Fibroblast of mammary gland (primary cell): ENCODE data around the gene MECR.

Experiments used
- DNase-seq: peaks from one replicate; pipeline ENCODE4 v3.0.0-alpha.2; 2010; ENCODE audit warnings: low read depth
- H3K4me3 ChIP-seq: 2 replicates; pipeline ENCODE4 v1.5.1; 2011; ENCODE audit warnings: low read depth, mild to moderate bottlenecking, low read length, moderate library complexity; ENCODE audit not compliant: control insufficient read depth
- TF ChIP-seq, protein P1 (sequence below): conservative IDR thresholded peaks from 2 replicates; pipeline ENCODE4 v1.5.1; 2011; ENCODE audit warnings: low read depth, low read length, inconsistent platforms; ENCODE audit not compliant: control insufficient read depth, insufficient read depth

MECR gene

DNA sequence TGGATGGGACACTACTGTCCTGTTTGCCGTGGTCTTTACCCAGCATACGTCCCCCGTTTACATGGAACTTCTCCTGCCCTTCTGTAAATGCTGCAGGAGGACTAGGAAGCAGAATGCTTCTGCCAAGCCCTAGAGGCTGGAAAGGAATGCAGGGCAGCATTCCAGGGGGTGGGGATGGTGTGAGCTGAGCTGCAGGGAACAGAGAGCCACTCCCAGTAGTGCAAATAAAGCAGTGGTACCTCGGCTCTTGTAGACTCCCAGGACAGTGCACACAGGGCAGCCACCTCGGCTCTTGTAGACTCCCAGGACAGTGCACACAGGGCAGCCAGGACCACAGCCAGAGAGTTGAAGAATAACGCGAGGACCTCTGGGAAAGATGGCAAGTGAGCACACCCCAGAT is 41.0 kb upstream of the MECR start:
- TF ChIP-seq, protein P1, sequence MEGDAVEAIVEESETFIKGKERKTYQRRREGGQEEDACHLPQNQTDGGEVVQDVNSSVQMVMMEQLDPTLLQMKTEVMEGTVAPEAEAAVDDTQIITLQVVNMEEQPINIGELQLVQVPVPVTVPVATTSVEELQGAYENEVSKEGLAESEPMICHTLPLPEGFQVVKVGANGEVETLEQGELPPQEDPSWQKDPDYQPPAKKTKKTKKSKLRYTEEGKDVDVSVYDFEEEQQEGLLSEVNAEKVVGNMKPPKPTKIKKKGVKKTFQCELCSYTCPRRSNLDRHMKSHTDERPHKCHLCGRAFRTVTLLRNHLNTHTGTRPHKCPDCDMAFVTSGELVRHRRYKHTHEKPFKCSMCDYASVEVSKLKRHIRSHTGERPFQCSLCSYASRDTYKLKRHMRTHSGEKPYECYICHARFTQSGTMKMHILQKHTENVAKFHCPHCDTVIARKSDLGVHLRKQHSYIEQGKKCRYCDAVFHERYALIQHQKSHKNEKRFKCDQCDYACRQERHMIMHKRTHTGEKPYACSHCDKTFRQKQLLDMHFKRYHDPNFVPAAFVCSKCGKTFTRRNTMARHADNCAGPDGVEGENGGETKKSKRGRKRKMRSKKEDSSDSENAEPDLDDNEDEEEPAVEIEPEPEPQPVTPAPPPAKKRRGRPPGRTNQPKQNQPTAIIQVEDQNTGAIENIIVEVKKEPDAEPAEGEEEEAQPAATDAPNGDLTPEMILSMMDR: no peak
- H3K4me3 ChIP-seq: no peak overlapping the region
- peak; percentile 43 for DNase-seq

DNA sequence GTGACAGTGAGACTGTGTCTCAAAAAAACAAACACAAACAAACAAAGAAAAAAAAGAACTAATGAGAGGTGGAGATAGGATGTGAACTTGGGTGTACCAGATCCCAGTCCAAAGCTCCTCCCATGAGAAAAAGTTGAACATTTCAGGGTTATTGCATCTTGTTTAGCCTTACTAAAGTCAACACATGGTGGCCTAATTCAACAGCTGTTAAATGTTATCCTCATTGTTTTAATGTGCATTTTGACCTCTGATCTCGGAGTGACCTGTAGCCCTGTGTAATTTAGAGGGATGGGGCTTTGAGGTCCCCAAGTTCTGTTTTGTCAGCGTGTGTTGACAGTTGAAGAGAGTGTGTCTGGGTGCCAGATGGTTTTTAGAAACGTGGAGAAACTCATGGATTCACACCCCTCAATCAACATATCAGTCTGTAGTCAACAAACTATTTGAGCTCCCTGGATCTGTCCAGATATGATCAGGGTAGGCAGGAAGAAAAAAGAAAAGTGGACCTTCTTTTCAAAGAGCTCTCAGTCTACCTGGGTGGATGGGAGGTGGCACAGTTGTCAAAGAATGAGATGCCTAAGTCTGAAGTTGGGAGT is 40.3 kb upstream of the MECR start:
- H3K4me3 ChIP-seq: no peak overlapping the region
- TF ChIP-seq, protein P1: no peak
- DNase-seq: no peak

DNA sequence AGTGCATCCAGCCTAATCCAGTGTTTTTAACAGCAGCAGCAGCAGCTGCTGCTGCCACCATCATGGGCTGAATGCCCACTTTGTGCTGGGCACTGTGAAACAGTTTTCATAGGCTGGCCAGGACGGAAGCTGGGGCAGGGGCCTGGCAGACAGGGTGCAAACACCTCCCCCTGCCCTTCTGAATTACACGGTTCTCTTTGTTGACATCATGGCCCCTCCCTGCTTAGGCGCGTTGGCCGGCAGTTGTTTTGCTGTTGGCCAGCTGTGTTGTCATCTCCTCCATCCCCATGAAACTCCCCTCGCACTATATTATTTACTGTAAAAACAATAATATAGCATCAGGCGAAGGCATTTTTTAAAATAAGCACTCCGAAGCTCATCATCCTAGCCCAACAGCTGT is 38.6 kb upstream of the MECR start:
- DNase-seq: no peak
- H3K4me3 ChIP-seq: no peak overlapping the region
- TF ChIP-seq, protein P1: no peak

DNA sequence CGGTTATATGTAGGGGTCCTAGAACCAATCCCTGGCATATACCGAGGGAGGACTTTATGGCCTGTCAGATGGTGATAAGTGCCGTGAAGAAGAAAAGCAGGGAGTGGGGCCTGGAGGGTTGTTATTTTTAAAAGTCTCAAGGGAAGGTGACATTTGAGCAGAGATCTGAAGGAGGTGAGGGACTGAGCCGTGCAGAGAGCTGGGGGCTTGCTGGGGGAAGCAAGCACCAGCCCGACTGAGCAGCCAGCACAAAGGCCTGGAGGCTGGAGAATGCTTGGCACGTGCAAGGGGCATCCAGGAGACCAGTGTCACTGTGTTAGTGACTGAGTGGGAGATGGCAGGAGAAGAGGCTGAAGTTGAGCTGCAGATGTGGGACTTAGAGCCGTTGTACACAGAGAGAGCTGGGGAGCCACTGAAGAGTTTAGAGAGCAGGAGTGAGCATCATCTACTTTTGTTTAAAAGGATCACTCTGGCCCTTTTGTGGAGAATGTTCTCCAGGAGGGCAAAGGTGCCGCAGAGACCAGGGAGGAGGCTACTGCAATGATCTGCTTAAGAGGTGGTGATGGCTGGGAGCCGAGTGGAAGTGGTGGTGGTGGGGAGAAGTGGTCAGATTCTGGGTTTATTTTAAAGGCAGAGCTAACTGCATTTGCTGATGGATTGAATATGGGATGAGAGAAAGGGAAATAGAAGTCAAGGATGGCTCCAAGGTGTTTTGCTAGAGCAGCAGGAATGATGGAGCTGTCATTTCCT is 36.8 kb upstream of the MECR start:
- no peak overlapping the region for H3K4me3 ChIP-seq
- DNase-seq: no peak
- TF ChIP-seq, protein P1: no peak

DNA sequence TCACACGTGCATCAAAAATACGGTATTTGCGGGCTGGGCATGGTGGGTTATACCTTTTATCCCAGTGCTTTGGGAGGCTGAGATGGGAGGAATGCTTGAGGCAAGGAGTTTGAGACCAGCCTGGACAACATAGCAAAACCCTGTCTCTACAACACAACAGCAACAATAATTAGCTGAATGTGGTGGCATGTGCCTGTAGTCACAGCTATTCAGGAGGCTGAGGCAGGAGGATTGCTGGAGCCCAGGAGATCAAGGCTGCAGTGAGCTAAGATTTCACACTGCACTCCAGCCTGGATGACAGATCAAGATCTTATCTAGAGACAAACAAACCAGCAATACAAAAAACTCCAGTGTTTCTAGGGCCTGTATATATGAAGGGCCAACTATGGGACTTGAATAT is 36.2 kb upstream of the MECR start:
- TF ChIP-seq, protein P1: no peak
- no peak overlapping the region for H3K4me3 ChIP-seq
- DNase-seq: no peak

DNA sequence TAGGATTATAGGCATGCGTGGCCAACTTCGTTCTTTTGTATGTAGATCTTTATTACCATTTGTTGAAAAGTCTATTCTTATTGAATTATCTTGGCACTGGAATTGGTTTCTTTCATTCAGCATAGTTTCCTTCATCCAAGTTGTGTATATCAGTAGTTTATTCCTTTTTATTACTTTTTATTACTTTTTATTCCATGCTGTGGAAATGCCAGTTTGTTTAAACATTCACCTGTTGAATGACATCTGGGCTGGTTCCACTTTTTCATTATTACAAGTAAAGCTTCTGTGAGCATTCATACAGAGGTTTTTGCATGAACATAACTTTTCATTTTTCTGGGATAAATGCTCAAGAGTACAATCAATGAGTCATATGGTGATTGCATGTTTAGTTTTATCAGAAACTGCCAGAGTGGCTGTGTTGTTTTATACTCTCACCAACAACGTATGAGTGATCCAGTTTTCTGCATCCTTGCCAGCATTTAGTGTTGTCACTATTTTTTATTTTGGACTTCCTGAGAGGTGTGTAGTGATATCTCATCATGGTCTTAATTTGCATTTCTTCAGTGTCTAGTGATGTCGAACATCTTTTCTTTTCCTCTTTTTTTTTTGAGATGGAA is 34.1 kb upstream of the MECR start:
- DNase-seq: peak; percentile 77
- TF ChIP-seq, protein P1: no peak
- H3K4me3 ChIP-seq: no peak overlapping the region

DNA sequence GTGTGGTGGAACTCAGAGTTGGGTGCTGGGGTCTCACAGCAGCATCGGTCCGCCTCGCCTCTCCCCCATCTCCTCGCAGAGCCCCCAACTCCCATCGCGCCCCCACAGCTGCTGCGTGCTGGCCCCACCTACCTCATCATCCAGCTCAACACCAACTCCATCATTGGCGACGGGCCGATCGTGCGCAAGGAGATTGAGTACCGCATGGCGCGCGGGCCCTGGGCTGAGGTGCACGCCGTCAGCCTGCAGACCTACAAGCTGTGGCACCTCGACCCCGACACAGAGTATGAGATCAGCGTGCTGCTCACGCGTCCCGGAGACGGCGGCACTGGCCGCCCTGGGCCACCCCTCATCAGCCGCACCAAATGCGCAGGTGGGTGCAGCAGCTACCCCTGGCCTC is 29.8 kb upstream of the MECR start:
- TF ChIP-seq, protein P1: no peak
- no peak for DNase-seq
- no peak overlapping the region for H3K4me3 ChIP-seq
